VCaP (cell line): ENCODE measurements around the gene PRKG1.

Experiments used
- H3K27ac ChIP-seq: fragments of 450-650 bp; 2 replicates; pipeline ENCODE4 v1.5.1; 2017
- TF ChIP-seq, protein P1 (sequence below): fragments of 450-650 bp; conservative IDR thresholded peaks from 2 replicates; pipeline ENCODE4 v1.5.1; 2017; ENCODE audit warnings: mild to moderate bottlenecking, moderate library complexity

Gene PRKG1

DNA sequence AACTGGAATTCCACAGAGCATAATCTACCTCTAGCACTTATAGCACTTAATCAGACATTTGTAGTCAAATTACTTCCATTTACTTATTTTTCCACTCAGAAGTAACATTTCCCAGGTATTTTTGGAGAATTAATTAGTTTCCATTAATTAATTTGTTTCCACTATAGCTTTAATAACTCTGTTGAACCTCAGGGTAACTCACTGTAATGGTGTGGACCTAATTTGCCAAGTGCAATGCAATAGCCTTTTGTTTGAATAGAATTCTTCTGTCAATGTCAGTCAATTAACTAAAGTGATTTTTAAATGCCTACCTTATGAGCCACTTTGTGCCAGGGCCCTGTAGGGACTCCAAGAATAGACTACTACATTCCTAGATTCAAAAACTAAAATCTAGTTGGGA lies 509.7 kb downstream of the PRKG1 start:
- H3K27ac ChIP-seq: no peak overlapping the region
- TF ChIP-seq, protein P1, sequence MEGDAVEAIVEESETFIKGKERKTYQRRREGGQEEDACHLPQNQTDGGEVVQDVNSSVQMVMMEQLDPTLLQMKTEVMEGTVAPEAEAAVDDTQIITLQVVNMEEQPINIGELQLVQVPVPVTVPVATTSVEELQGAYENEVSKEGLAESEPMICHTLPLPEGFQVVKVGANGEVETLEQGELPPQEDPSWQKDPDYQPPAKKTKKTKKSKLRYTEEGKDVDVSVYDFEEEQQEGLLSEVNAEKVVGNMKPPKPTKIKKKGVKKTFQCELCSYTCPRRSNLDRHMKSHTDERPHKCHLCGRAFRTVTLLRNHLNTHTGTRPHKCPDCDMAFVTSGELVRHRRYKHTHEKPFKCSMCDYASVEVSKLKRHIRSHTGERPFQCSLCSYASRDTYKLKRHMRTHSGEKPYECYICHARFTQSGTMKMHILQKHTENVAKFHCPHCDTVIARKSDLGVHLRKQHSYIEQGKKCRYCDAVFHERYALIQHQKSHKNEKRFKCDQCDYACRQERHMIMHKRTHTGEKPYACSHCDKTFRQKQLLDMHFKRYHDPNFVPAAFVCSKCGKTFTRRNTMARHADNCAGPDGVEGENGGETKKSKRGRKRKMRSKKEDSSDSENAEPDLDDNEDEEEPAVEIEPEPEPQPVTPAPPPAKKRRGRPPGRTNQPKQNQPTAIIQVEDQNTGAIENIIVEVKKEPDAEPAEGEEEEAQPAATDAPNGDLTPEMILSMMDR: no peak

DNA sequence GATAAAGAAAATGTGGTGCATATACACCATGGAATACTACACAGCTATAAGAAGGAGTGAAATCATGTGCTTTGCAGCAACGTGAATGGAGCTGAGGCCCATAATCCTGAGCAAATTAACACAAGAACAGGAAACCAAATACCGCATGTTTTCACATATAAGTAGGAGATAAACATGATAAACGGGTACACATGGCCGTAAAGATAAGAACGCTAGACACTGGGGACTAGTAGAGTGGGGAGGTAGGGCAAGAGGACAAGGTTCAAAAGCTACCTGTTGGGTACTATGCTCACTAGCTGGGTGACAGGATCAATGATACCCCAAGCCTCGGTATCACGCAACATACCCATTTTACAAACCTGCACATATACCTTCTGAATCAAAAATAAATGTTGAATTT lies 511.5 kb downstream of the PRKG1 start:
- no peak overlapping the region for H3K27ac ChIP-seq
- TF ChIP-seq, protein P1: no peak

DNA sequence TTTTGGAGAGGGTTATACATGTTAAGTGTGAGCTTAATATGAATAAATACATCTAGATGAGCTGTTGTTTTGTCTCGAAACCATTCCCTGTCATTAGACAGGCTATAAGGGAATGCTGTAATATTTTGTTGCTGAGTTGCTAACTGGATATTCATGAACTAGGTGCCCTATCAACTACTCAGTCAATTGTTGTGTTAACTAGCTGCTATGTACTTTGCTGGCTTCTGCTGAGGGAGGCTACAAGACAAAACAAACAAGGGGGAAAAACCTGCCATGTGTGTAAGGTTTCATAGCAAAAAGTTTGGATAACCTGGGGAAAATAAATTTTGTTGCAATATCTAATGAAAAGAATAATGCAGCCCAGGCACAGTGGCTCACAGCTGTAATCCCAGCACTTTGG lies 514.7 kb downstream of the PRKG1 start:
- TF ChIP-seq, protein P1: no peak
- no peak overlapping the region for H3K27ac ChIP-seq

DNA sequence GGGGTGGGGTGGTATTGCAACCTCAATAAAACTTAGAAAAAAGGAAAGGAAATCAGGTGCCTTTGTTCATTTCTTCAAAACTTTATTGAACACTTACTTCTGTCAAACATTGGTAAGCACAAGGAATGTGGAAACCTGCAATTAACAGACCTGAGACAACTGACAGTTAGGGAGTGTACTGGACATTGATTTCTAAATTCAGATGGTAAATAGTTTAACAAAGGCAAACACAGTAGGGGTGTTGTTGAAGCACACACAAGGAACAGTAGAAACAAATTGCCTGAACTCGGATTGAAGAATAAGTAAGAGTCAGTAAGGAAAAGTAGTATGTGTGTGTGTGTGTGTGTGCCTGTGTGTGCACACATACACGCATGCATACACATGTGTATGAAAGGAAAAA lies 516.5 kb downstream of the PRKG1 start:
- TF ChIP-seq, protein P1: no peak
- no peak overlapping the region for H3K27ac ChIP-seq

DNA sequence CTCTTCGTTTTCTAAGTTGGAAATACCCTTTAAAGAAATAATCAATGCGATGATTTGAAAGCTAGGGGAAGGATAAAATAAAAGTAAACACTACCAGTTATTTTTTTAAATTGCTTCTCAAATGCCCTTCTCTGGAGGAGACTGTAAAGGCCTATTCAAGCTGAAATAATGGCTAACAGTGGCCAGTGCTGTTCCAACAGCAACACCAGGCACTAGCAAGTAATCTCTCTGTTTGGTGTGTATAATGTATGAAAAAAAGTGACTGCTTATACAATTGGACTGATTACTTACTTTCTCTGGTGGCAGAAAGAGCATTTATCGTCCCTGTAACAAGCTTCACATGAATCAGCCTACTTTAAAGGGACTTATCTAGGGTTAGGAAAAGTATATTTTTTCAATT lies 522.4 kb downstream of the PRKG1 start:
- TF ChIP-seq, protein P1: no peak
- H3K27ac ChIP-seq: no peak overlapping the region

DNA sequence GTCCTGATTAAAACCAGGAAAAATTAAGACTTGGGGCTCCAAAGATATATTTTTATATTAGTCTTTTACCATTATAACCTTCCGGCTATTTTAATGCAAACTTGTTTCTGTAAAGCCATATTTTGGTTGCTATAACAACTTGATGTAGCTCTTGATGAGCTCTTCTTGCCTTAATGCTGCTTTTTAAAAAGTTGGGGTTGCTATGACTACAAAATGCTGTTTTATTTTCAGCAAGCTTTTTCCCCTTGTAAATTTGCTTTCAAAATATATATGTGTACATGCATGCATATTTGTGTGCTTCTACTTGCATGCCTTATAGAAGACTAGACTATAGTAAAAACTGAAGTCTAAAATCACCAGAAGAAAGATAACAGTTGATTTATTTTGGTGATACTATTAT lies 525.4 kb downstream of the PRKG1 start:
- TF ChIP-seq, protein P1: no peak
- H3K27ac ChIP-seq: no peak overlapping the region

DNA sequence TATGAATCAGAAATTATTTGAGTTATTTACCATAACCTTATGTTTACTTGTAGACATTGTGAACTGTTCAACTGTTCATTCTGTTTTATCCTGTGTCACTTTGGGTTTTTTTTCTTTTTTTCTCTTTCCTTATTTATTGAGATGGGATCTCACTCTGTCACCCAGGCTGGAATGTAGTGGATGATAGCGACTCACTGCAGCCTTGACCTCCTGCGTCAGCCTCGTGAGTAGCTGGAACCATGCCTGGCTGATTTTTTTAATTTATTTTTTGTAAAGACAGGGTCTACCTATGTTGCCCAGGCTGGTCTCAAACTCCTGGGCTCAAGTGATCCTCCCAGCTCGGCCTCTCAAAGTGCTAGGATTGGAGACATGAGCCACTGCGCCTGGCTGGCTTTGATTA lies 528.0 kb downstream of the PRKG1 start:
- H3K27ac ChIP-seq: no peak overlapping the region
- TF ChIP-seq, protein P1: no peak

DNA sequence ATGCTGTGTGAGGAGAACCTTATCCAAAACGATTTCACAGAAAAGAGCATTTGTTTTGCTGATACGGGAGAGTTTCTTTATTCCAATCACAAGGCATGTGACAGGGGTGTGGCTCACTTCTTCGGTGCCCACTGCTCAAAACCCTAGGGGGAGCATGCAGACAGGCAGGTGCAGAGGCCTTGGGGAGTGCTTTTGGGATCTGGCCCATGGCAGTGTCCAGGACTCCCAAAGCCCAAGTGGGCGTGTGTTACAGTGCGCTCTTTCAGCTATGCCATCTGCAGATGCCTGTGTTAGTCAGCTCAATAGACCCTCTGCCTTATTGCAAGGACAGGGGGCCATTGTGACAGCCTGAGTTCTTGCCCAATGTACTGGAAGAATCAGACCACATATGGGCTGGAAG lies 530.3 kb downstream of the PRKG1 start:
- TF ChIP-seq, protein P1: no peak
- H3K27ac ChIP-seq: no peak overlapping the region
